Ishikawa (cell line): ENCODE measurements around the gene ARHGAP22.

Source experiments
- CEBPB ChIP-seq: IDR thresholded peaks from 2 replicates; pipeline ENCODE4 v1.6.1; 2012
- CREB1 ChIP-seq: IDR thresholded peaks from 2 replicates; pipeline ENCODE4 v1.6.1; 2012; ENCODE audit warnings: low read depth
- EGR1 ChIP-seq: IDR thresholded peaks from 2 replicates; pipeline ENCODE4 v1.6.1; 2012
- EP300 ChIP-seq: IDR thresholded peaks from 2 replicates; pipeline ENCODE4 v1.6.1; 2012; ENCODE audit warnings: borderline replicate concordance
- FOXM1 ChIP-seq: IDR thresholded peaks from 2 replicates; pipeline ENCODE4 v1.6.1; 2012; ENCODE audit warnings: low read depth, borderline replicate concordance
- NFIC ChIP-seq: IDR thresholded peaks from 2 replicates; pipeline ENCODE4 v1.6.1; 2012
- RAD21 ChIP-seq: IDR thresholded peaks from 2 replicates; pipeline ENCODE4 v1.6.1; 2012; ENCODE audit warnings: low read depth
- TAF1 ChIP-seq: IDR thresholded peaks from 2 replicates; pipeline ENCODE4 v1.6.1; 2012; ENCODE audit warnings: low read depth, mild to moderate bottlenecking
- TCF12 ChIP-seq: IDR thresholded peaks from 2 replicates; pipeline ENCODE4 v1.6.1; 2012; ENCODE audit warnings: low read depth
- TEAD4 ChIP-seq: IDR thresholded peaks from 2 replicates; pipeline ENCODE4 v1.6.1; 2012
- YY1 ChIP-seq: IDR thresholded peaks from 2 replicates; pipeline ENCODE4 v1.6.1; 2012; ENCODE audit warnings: low read depth
- ZBTB7A ChIP-seq: IDR thresholded peaks from 2 replicates; pipeline ENCODE4 v1.6.1; 2012; ENCODE audit warnings: low read depth
- TF ChIP-seq, protein P1 (sequence below): IDR thresholded peaks from 2 replicates; pipeline ENCODE4 v1.6.1; 2012
- TF ChIP-seq, protein P2 (sequence below): IDR thresholded peaks from 2 replicates; pipeline ENCODE4 v1.6.1; 2012; ENCODE audit warnings: low read depth, mild to moderate bottlenecking
- TF ChIP-seq, protein P3 (sequence below): IDR thresholded peaks from 2 replicates; pipeline ENCODE4 v1.6.1; 2012

ARHGAP22 gene

DNA sequence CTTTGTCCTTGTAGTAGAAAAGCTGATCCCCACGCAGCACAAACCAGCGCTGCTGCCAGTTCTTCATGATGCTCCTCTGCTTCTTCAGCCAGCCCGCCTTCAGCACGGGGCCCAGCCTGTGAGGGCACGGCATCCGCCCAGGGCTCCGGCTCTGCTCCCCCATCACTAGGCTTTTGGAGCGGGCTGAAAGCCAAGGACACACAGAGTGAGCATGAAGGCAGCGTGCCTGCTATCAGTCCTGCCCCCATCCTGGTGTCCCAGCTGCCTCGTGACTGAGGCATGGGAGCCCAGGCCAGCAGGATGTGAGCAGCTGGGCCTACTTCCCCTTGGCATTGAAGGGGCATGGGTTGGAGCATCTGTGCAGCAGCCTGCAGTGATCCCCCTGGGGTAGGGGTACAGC is 21.9 kb downstream of the ARHGAP22 start:
- TF ChIP-seq EGR1 (no peak), FOXM1 (no peak), TCF12 (no peak)
- TF ChIP-seq, protein P1, sequence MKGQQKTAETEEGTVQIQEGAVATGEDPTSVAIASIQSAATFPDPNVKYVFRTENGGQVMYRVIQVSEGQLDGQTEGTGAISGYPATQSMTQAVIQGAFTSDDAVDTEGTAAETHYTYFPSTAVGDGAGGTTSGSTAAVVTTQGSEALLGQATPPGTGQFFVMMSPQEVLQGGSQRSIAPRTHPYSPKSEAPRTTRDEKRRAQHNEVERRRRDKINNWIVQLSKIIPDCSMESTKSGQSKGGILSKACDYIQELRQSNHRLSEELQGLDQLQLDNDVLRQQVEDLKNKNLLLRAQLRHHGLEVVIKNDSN, result no peak

DNA sequence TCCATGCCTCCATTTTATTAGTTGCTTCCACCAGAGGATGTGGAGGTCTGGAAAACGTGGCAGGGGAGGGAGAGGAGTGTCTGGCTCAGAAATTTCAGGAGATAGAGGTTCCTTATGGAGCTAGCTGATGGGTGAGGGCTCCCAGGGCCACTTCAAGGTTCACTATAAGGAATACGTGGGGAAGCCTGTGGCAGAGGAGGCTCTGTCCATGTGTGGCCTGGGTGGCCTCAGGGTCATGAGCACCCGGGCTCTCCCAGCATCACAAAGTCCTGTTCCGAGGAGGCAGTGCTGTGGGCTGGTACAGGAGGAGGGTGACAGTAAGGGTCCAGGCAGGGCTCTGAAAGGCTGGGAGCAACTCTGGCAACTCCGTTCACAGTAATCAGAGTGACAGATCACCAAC is 24.6 kb downstream of the ARHGAP22 start:
- TF ChIP-seq, protein P1, result no peak
- TF ChIP-seq TEAD4 (no peak), RAD21 (no peak), TCF12 (no peak), EGR1 (no peak), CREB1 (no peak)
- TF ChIP-seq, protein P2, sequence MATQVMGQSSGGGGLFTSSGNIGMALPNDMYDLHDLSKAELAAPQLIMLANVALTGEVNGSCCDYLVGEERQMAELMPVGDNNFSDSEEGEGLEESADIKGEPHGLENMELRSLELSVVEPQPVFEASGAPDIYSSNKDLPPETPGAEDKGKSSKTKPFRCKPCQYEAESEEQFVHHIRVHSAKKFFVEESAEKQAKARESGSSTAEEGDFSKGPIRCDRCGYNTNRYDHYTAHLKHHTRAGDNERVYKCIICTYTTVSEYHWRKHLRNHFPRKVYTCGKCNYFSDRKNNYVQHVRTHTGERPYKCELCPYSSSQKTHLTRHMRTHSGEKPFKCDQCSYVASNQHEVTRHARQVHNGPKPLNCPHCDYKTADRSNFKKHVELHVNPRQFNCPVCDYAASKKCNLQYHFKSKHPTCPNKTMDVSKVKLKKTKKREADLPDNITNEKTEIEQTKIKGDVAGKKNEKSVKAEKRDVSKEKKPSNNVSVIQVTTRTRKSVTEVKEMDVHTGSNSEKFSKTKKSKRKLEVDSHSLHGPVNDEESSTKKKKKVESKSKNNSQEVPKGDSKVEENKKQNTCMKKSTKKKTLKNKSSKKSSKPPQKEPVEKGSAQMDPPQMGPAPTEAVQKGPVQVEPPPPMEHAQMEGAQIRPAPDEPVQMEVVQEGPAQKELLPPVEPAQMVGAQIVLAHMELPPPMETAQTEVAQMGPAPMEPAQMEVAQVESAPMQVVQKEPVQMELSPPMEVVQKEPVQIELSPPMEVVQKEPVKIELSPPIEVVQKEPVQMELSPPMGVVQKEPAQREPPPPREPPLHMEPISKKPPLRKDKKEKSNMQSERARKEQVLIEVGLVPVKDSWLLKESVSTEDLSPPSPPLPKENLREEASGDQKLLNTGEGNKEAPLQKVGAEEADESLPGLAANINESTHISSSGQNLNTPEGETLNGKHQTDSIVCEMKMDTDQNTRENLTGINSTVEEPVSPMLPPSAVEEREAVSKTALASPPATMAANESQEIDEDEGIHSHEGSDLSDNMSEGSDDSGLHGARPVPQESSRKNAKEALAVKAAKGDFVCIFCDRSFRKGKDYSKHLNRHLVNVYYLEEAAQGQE, result no peak

DNA sequence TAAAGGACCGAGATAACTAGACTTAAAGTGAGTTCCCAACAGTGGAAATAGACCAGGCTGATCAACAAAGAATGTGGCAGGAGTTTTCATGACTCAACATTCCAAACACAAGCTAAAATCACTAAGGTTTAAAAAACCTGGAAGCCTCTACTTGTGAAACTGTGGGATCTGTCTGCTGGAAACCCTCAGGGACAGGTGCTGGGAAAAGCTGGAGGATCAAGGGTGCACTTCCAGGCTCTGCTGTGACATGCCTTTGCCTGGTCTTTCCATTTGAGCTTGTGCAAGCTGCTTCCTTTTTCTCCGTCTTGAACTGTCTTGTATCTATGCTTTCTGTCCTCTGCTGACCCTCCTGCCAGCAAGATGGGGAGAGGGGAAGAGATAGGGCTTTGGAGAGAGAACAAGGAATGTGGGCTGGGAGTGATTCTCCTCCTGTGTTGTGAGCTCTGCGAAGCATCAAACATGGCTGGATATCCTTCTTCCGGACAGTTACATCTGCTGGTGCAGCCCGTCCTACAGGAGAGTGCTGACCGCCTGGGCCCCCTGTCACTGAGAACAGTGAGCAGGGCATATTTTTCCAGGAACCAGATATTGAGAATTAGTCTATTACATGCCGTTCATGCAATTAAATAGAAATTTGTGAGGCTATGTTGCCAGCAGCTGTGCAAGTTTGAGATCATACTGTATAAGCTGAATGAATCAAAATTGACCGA is 25.5 kb downstream of the ARHGAP22 start:
- no peak for TF ChIP-seq ZBTB7A
- no peak for TF ChIP-seq FOXM1

DNA sequence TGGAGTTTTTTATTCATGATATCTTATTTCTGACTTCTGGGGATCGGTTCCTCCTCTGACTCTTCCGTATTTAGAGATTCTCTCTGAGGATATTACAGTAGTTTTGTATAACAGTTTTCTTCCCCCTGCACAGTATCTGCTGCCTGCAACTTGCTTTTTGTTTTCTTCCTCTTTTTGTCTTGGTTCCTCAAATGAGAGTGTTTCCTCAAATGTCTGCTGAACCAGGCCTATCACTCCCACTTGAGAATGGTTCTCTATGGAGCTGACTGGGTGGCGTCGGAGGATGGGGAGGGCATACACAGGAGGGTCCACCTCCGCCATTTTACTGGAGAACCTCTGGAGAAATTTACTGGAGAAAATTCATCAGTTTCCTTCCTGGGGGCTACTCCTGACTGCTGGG is 27.7 kb downstream of the ARHGAP22 start:
- TF ChIP-seq, protein P2, result no peak
- TF ChIP-seq TCF12 (no peak), ZBTB7A (no peak), EGR1 (no peak), YY1 (no peak), CEBPB (no peak), EP300 (no peak), NFIC (no peak), CREB1 (no peak), TEAD4 (no peak), TAF1 (no peak), RAD21 (no peak), FOXM1 (no peak)
- TF ChIP-seq, protein P3, sequence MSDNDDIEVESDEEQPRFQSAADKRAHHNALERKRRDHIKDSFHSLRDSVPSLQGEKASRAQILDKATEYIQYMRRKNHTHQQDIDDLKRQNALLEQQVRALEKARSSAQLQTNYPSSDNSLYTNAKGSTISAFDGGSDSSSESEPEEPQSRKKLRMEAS, result no peak
- TF ChIP-seq, protein P1, result no peak

DNA sequence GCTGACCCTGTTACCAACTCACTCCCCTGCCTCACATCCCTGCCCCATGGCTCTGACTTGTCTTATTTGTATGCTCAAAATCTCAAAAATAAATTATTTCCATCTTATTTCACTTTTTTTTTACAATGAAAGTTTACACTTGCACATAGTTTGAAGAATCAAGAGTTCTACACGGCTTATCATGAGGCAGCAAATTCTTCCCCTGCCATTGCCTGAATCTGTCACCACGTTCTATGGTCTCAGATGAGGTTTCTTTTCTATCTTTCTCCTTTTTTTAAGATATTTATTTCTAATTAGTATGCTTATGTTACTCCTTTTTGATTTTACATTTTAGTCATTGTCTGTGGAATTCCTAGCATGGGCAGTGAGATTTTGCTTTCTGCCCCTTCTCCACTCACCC is 28.4 kb downstream of the ARHGAP22 start:
- TF ChIP-seq CREB1, result no peak
- TF ChIP-seq YY1, result no peak
- no peak for TF ChIP-seq RAD21
- TF ChIP-seq, protein P3, result no peak
- TF ChIP-seq TAF1, result no peak

DNA sequence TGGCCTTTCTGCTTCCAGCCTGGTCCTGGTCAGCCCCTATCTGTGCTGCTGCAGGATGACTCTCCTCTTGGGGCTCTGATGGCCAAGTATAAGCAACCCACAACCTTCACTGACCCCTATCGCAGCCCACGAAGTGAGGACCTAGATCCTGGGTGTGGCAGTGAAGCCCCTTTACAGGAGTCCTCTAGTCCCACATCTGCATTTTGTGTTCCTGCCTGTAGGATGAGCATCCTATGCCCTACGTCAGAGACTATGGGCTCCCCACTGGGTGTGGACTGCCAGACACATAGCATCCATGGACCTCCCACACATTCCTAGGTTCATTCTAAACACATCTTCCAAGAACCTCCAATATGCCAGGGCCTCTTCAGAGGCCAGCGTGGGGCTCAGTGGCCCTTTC is 29.0 kb downstream of the ARHGAP22 start:
- no peak for TF ChIP-seq NFIC
- no peak for TF ChIP-seq TEAD4
- TF ChIP-seq, protein P3, result no peak
- TF ChIP-seq ZBTB7A, result no peak
- no peak for TF ChIP-seq YY1
- TF ChIP-seq TCF12, result no peak
- TF ChIP-seq TAF1, result no peak
- no peak for TF ChIP-seq FOXM1
- TF ChIP-seq EP300, result no peak
- no peak for TF ChIP-seq EGR1
- no peak for TF ChIP-seq CEBPB
- TF ChIP-seq RAD21, result no peak
- TF ChIP-seq, protein P1, result no peak
- TF ChIP-seq CREB1, result no peak
- TF ChIP-seq, protein P2, result no peak
